Pancreas (tissue), 10 donors: ENCODE data around the gene DLG2. TPM values are rescaled to one million over a fixed set of nuclear protein-coding genes. Genes with fewer than 3 reads are reported as not detected.
"Not testable (repeated sequence)": the region's sequence is repeated elsewhere in the genome, so short reads cannot be mapped to it uniquely, and the experiment has no call there.

Experiments
- ATAC-seq, 4 donors: fragments of 200-7000 bp; cut with Tn5 transposase; one replicate each; pipeline versions ENCODE4 v1.8.0 to v1.9.1; 2020; ENCODE audit warnings: mild to moderate bottlenecking in 4 of 4, moderate library complexity in 4 of 4
- DNase-seq, 6 donors: peaks; one replicate each; pipeline ENCODE4 v3.0.0-alpha.2; 2020
- FAIRE-seq: peaks from 2 replicates; lab custom pipeline; 2012; peaks lifted over from hg19 to GRCh38; lab: Jason Lieb, UNC
- H3K27ac ChIP-seq, 4 donors: fragments of 200-600 bp; sonication (generic); 1 replicate in 3 of 4; 2 replicates in 1 of 4; pipeline versions ENCODE4 v1.5.0 to v1.8.0; 2020
- H3K27me3 ChIP-seq, 4 donors: fragments of 200-600 bp; one replicate each; pipeline ENCODE4 v1.8.0; 2021
- H3K36me3 ChIP-seq, 3 donors: fragments of 200-600 bp; sonication (generic) in 1 of 3; one replicate each; pipeline versions ENCODE4 v1.5.0 to v1.8.0; 2020 to 2021
- H3K4me1 ChIP-seq, 3 donors: fragments of 200-600 bp; one replicate each; pipeline ENCODE4 v1.8.0; 2021
- H3K4me3 ChIP-seq, 4 donors: fragments of 200-600 bp; sonication (generic) in 2 of 4; one replicate each; pipeline versions ENCODE4 v1.5.0 to v1.8.0; 2020 to 2021
- H3K9me3 ChIP-seq, 4 donors: fragments of 200-600 bp; one replicate each; pipeline ENCODE4 v1.8.0; 2021
- CTCF ChIP-seq, 4 donors: fragments of 200-600 bp; sonication (generic) in 3 of 4; IDR thresholded peaks; one replicate each; pipeline versions ENCODE4 v1.5.0 to v1.8.0; 2021; ENCODE audit warnings: antibody characterized with exemption in 4 of 4
- WGBS, 2 donors: extraction: QIAGEN DNeasy Blood & Tissue Kit; methylation state at CpG; one replicate each; pipeline ENCODE4 v1.1.7; 2013; 5-methylcytosine and 5-hydroxymethylcytosine counted together
- intact Hi-C, 3 donors: fragments of 100-400 bp; cut with DNase I; formaldehyde crosslinking; loops; one replicate each; pipeline versions ENCODE4 v1.11.1 to v1.14.2; 2022
- polyA plus RNA-seq, 2 donors: library from polyadenylated mRNA; stranded (reverse); fragments of 200-250 nt; gene quantifications; one replicate each; pipeline ENCODE4 v1.2.3, GENCODE V29; 2013
- total RNA-seq, 6 donors: library from RNA; stranded (reverse); fragmentation: NEBNext Ultra II Directional in 4 of 6; extraction: Animal tissue kit (Norgen Biotek cat#: 25700) in 4 of 6; gene quantifications; one replicate each; pipeline versions ENCODE4 v1.2.1 to v1.2.4, GENCODE V29; 2021 to 2023
- donor health status: healthy with polysubstance abuse.
- donor health status: DM: no; HTN: no; CAD: no; lungs with moderate emphysema.
- donor health status: DM: no; HTN: no; CAD: no.
- donor health status: control.
- donor health status: control.
- donor health status: Bipolar disorder and iron deficiency.
- donor health status: DM: yes; HTN: yes; CAD: no.
- donor health status: DM: no; HTN: no; CAD: no.
- donor health status: DM: no; HTN: no; CAD: no.
- donor health status: DM: yes; HTN: yes; CAD: no.

The DLG2 gene
- total and polyA plus RNA-seq, 8 donors = 1.2 to 5.4 (median 3.6) TPM

GRCh38 chr11:84310268-84310667, 1316.9 kb downstream of the DLG2 start:
- ATAC-seq = no peak
- FAIRE-seq = no peak
- intact Hi-C loops = loop anchor here in 1 of 3 donors (10.0 kb wide), 1 partner anchor 455 kb away; no protein-coding TSS in a partner anchor

GRCh38 chr11:84308491-84308890, 1318.7 kb downstream of the DLG2 start:
- DNase-seq = peak in 2 of 6 donors; percentile 10 to 43
- WGBS, 2 donors = 93 to 98% methylated on average over 25 to 33 of the region's 33 CpGs
- H3K9me3 ChIP-seq, H3K27me3 ChIP-seq, H3K4me3 ChIP-seq, H3K27ac ChIP-seq, intact Hi-C loops, H3K4me1 ChIP-seq, H3K36me3 ChIP-seq, ATAC-seq, FAIRE-seq: not testable (repeated sequence)

More at GRCh38 chr11:84310268-84310667, 1316.9 kb downstream of the DLG2 start:
- no peak for TF ChIP-seq CTCF (IDR thresholded peaks at IDR 0.05)
- H3K4me3 ChIP-seq = no peak overlapping the region
- no peak overlapping the region for H3K27ac ChIP-seq
- H3K9me3 ChIP-seq = no peaks in the 10 kb centered on the region
- H3K4me1 ChIP-seq = no peaks in the 10 kb centered on the region
- H3K36me3 ChIP-seq = no peaks in the 10 kb centered on the region
- WGBS, 2 donors = 39 to 69% methylated on average over 1 of the region's 1 CpG
- no peak for DNase-seq
- H3K27me3 ChIP-seq = no peaks in the 10 kb centered on the region

- DNase-seq = no peak
- intact Hi-C loops = no loop called here
- Histone ChIP-seq H3K9me3 (no peaks in the 10 kb centered on the region), H3K36me3 (no peaks in the 10 kb centered on the region), H3K27ac (no peak overlapping the region), H3K4me3 (no peak overlapping the region), H3K27me3 (no peaks in the 10 kb centered on the region), H3K4me1 (no peaks in the 10 kb centered on the region)
- FAIRE-seq = no peak
- ATAC-seq = no peak
- 53 to 78% methylated on average over 1 of the region's 1 CpG for WGBS, 2 donors
- TF ChIP-seq CTCF (IDR thresholded peaks at IDR 0.05) = no peak
Observed at GRCh38 chr11:84300092-84300491, 1327.1 kb downstream of the DLG2 start.

GRCh38 chr11:84297570-84297969, 1329.6 kb downstream of the DLG2 start:
- FAIRE-seq (no peak), ATAC-seq (no peak), DNase-seq (no peak)
- H3K36me3 ChIP-seq = no peaks in the 10 kb centered on the region
- H3K27me3 ChIP-seq = no peaks in the 10 kb centered on the region
- H3K9me3 ChIP-seq = no peaks in the 10 kb centered on the region
- no peak overlapping the region for H3K27ac ChIP-seq
- 84 to 89% methylated on average over 2 of the region's 2 CpGs for WGBS, 2 donors
- intact Hi-C loops = no loop called here
- no peak for TF ChIP-seq CTCF (IDR thresholded peaks at IDR 0.05)
- H3K4me1 ChIP-seq = no peaks in the 10 kb centered on the region
- H3K4me3 ChIP-seq = no peak overlapping the region

GRCh38 chr11:84295815-84296214, 1331.3 kb downstream of the DLG2 start:
- no peak overlapping the region for H3K27ac ChIP-seq
- TF ChIP-seq CTCF (IDR thresholded peaks at IDR 0.05) = no peak
- WGBS, 2 donors = 63 to 65% methylated on average over 4 of the region's 4 CpGs
- H3K4me3 ChIP-seq = no peak overlapping the region
- H3K36me3 ChIP-seq = no peaks in the 10 kb centered on the region
- no peak for DNase-seq
- no peak for FAIRE-seq
- no peak for ATAC-seq
- intact Hi-C loops = no loop called here
- H3K9me3 ChIP-seq = no peaks in the 10 kb centered on the region
- no peaks in the 10 kb centered on the region for H3K27me3 ChIP-seq
- H3K4me1 ChIP-seq = no peaks in the 10 kb centered on the region
